Mesothelial cell of epicardium (in vitro differentiated cells): Measurements from ENCODE around the gene RAB19. TPM values are rescaled to one million over a fixed set of nuclear protein-coding genes. Genes with fewer than 3 reads are reported as not detected.

Experiments used
- DNase-seq, 2 experiments: peaks; one replicate each; pipeline ENCODE4 v3.0.0; 2021; ENCODE audit warnings: low spot score in 2 of 2; ENCODE audit not compliant: unreplicated experiment in 2 of 2
- H3K27ac Mint-ChIP-seq: 2 replicates; pipeline ENCODE4 v1.8.0; 2021; ENCODE audit warnings: mixed read lengths
- H3K27me3 Mint-ChIP-seq: 2 replicates; pipeline ENCODE4 v1.8.0; 2021; ENCODE audit warnings: low read depth, mixed read lengths
- H3K36me3 Mint-ChIP-seq: 2 replicates; pipeline ENCODE4 v1.8.0; 2021; ENCODE audit warnings: mixed read lengths
- H3K4me1 Mint-ChIP-seq: 2 replicates; pipeline ENCODE4 v1.8.0; 2021; ENCODE audit warnings: mixed read lengths
- H3K4me3 Mint-ChIP-seq: 2 replicates; pipeline ENCODE4 v1.8.0; 2021; ENCODE audit warnings: mild to moderate bottlenecking, moderate library complexity, mixed read lengths
- H3K9me3 Mint-ChIP-seq: 2 replicates; pipeline ENCODE4 v1.8.0; 2021; ENCODE audit warnings: mixed read lengths
- CTCF ChIP-seq: fragments of 200-600 bp; sonication (generic); IDR thresholded peaks from one replicate; pipeline ENCODE4 v1.5.0; 2021; ENCODE audit warnings: antibody characterized with exemption; ENCODE audit not compliant: unreplicated experiment
- total RNA-seq: library from RNA; stranded (reverse); gene quantifications from 3 replicates; pipeline ENCODE4 v1.2.1, GENCODE V29; 2021

RAB19 gene, protein sequence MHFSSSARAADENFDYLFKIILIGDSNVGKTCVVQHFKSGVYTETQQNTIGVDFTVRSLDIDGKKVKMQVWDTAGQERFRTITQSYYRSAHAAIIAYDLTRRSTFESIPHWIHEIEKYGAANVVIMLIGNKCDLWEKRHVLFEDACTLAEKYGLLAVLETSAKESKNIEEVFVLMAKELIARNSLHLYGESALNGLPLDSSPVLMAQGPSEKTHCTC
- 1.6 to 2.7 TPM (median 1.6 TPM) in 3 replicates for total RNA-seq

GRCh38 chr7:140403878-140404564 lies at the start of gene RAB19:
Gene RAB19, plus strand, starts transcription at chr7:140404058. Its CDS starts 3,589 bp downstream, at chr7:140407647.
- peak in 1 of 2 experiments; percentile 43 for DNase-seq
- Mint-ChIP-seq H3K27ac (peak within 1 kb of the TSS; percentile 2), H3K4me3 (peak within 1 kb of the TSS; percentile 80)

DNA sequence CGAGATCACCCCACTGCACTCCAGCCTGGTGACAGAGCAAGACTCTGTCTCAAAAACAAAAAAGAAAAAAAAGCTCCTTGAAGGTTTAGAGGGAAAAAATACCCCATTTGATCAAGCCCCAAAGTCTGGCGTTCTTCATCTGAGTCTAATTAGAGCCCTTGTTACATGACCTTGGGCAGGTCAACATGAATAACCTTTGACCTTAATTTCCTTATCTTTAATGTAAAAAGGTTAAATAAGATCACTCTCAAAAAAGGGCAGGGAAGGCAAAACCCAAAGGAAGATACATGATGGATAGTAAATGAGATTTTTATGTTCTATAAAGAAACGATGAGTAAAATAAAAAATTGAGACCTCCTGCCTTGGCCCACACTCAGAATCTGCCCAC lies 45.8 kb upstream of the RAB19 start:
- H3K36me3 Mint-ChIP-seq: peaks cover 44% of the 10 kb centered on the region
- DNase-seq: no peak

More at GRCh38 chr7:140403878-140404564, at the start of gene RAB19:
- Mint-ChIP-seq H3K4me1 (peaks cover 14% of the 10 kb centered on the region), H3K9me3 (peaks cover 5% of the 10 kb centered on the region), H3K27me3 (no peaks in the 10 kb centered on the region), H3K36me3 (peaks cover 5% of the 10 kb centered on the region)
- TF ChIP-seq CTCF: no peak

DNA sequence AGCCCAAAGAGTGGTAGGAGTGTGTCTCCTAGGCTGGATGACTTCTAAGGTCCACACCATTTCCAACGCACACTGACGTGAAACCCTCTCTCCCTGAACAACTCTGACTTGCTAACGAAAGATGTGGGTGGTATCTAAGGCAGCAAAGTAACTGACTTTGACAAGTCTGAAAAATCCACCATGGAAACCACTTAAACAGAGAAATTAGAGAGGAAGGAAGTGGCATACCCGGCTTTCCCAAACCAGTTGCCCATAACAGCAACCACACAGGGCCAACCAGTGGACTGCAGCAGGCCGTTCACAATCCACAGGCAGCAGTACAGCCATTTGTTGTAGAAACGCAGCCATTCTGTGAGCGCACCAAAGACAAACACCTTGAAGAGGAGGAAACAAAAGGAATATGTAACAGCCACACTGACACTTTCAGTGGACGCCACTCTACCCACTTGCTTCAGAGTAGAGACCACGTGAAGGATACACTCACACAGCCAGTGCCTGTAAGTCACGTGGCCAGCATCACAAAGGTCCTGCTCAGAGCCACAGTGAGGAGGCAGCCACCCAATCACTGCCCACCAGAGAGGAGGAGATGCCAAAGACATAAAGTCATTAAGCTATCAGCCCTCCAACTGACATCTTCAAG lies 45.3 kb upstream of the RAB19 start:
- Mint-ChIP-seq H3K4me1 (no peaks in the 10 kb centered on the region), H3K9me3 (peaks cover 5% of the 10 kb centered on the region), H3K36me3 (peaks cover 41% of the 10 kb centered on the region), H3K27ac (no peak overlapping the region), H3K27me3 (no peaks in the 10 kb centered on the region), H3K4me3 (no peak overlapping the region)
- DNase-seq: no peak
- no peak for TF ChIP-seq CTCF

More for the DNA sequence above, 45.8 kb upstream of the RAB19 start:
- no peak for TF ChIP-seq CTCF
- H3K9me3 Mint-ChIP-seq: peaks cover 5% of the 10 kb centered on the region
- no peak overlapping the region for H3K4me3 Mint-ChIP-seq
- H3K27ac Mint-ChIP-seq: no peak overlapping the region
- H3K4me1 Mint-ChIP-seq: no peaks in the 10 kb centered on the region
- no peaks in the 10 kb centered on the region for H3K27me3 Mint-ChIP-seq

DNA sequence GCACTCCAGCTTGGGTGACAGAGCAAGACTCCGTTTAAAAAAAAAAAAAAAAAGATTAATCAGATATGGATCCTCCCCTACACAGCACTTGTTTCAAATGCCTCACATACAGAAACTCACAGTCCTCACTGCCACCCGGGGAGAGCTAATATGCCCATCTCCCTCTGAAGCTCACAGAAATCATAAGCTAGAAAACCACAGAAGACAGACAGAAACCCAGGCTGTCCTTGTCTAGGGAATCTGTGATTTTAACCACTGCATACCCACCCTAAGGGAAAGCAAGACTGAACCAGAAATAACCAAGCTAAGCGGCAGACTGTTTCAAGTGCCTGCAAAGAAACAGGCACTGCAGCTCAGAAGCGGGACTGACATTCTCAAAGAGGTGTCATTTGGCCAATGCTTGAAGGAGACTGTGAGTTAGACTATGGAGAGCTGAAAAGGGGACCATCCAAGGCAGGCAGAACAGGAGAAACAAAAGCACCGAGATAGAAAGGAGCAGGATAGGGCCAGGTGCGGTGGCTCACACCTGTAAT lies 43.1 kb upstream of the RAB19 start:
- no peak overlapping the region for H3K27ac Mint-ChIP-seq
- TF ChIP-seq CTCF: no peak
- no peak for DNase-seq
- no peaks in the 10 kb centered on the region for H3K27me3 Mint-ChIP-seq
- peaks cover 34% of the 10 kb centered on the region for H3K36me3 Mint-ChIP-seq
- no peak overlapping the region for H3K4me3 Mint-ChIP-seq
- peaks cover 5% of the 10 kb centered on the region for H3K9me3 Mint-ChIP-seq
- H3K4me1 Mint-ChIP-seq: peaks cover 4% of the 10 kb centered on the region

DNA sequence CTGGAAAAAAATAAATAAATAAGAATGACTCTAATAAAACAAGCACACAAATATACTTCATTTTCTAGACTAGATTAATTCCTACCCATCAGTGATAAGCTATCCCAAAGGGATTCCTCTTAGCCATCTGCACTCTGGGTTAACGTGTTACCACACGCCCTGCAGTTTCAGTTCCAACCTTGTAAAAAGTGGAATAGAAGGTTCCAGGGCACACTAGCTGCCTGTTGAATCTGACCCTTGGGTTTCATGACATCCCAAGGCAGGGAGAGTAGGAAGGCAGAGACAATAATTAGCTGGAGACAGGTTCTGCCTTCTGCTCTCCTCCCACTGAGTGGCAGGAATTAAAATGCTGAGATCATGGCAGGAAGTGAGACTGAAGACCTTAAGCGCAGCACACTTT lies 39.0 kb upstream of the RAB19 start:
- TF ChIP-seq CTCF: no peak
- peaks cover 33% of the 10 kb centered on the region for H3K36me3 Mint-ChIP-seq
- H3K4me1 Mint-ChIP-seq: peaks cover 4% of the 10 kb centered on the region
- H3K4me3 Mint-ChIP-seq: no peak overlapping the region
- peak overlapping the region; percentile 70 for H3K27ac Mint-ChIP-seq
- no peak for DNase-seq
- no peaks in the 10 kb centered on the region for H3K27me3 Mint-ChIP-seq
- H3K9me3 Mint-ChIP-seq: peaks cover 5% of the 10 kb centered on the region
